B cell (primary cell): ENCODE data around the gene VPS39.

Experiments used
- CTCF ChIP-seq: fragments of 200-600 bp; IDR thresholded peaks from one replicate; pipeline ENCODE4 v1.8.0; 2022; ENCODE audit warnings: antibody characterized with exemption, mild to moderate bottlenecking
- EZH2 ChIP-seq: IDR thresholded peaks from 2 replicates; pipeline ENCODE4 v1.6.1; 2012; ENCODE audit warnings: borderline replicate concordance, low read depth, mild to moderate bottlenecking, moderate library complexity, low read length; ENCODE audit not compliant: insufficient read depth, poor library complexity, severe bottlenecking

GRCh38 chr15:42120285-42120684 is 87.8 kb downstream of the VPS39 start:
- TF ChIP-seq EZH2 (no peak), CTCF (no peak)
